GM21619 (cell line): ENCODE data around the gene PARL.
A peak's percentile ranks its signal among the peaks of the same experiment; 100 is the strongest.

Experiments used
- ATAC-seq: cut with Tn5 transposase; IDR thresholded peaks from one replicate; pipeline ENCODE4 v1.9.1; 2021; ENCODE audit not compliant: unreplicated experiment

The PARL gene, protein sequence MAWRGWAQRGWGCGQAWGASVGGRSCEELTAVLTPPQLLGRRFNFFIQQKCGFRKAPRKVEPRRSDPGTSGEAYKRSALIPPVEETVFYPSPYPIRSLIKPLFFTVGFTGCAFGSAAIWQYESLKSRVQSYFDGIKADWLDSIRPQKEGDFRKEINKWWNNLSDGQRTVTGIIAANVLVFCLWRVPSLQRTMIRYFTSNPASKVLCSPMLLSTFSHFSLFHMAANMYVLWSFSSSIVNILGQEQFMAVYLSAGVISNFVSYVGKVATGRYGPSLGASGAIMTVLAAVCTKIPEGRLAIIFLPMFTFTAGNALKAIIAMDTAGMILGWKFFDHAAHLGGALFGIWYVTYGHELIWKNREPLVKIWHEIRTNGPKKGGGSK

GRCh38 chr3:183884427-183885296 lies at the start of gene PARL:
Gene PARL, minus strand, starts transcription at chr3:183884880. Its CDS starts 34 bp downstream, at chr3:183884846.
- ATAC-seq, result peak; percentile 99

DNA sequence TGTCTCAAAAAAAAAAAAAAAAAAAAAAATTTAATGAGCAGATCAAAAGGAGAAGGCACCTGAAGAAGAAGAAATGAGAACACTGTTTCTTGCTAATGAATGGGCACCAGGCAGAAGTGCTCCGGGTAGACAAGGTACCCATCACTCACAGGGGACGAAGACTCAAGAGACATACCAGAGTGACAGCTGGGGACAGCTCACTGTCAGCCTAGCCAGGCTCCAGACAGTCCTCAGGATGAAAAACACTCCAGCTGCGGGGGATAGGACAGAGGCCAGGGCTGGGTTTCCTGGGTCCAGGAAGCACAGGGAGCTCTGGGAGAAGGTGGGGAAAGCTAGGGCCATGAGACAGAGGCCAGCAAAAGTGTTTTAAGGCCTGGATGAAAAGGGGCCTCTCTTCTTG lies 48.5 kb upstream of the PARL start:
- ATAC-seq, result no peak

DNA sequence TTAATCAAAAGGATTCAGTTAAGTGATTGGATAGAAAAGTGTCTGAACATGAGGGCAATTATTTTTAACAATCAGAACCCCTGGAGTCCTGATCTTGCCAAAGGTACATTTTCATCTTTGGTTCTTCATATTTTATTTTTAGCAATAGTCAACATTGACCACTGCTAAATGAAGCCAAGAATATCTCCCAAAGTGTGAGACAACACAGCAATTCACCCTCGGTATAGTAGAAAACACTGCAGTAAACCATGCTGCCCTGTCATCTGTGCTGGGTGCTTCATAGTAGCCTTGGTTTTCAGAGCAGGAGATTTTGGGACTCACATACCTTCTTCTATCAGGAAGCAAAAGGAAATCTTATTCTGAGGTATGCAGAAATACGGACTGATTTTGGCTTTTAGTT lies 47.2 kb upstream of the PARL start:
- ATAC-seq, result no peak

DNA sequence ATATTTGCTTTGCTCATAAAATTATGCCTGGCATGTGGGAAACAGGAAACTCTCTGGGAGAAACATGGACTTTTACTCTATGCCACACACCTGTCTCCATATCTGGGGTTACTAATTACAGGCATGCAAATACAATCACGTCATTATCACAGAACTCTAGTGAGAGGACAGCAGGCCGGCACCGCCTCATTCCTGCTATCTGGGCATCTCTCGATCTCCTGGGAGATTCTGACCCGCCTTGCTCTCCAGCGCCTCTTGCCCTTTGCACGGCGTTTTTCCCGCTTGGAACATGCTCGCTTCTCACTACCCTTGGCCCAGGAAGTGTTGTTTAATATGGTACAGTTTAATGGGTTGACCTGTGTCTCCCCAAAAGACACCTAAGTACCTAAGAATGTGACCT lies 45.4 kb upstream of the PARL start:
- ATAC-seq, result no peak

GRCh38 chr3:183927059-183927458 lies 42.4 kb upstream of the PARL start:
- no peak for ATAC-seq

- no peak for ATAC-seq
These were observed 40.3 kb upstream of the PARL start for GRCh38 chr3:183924956-183925355.

DNA sequence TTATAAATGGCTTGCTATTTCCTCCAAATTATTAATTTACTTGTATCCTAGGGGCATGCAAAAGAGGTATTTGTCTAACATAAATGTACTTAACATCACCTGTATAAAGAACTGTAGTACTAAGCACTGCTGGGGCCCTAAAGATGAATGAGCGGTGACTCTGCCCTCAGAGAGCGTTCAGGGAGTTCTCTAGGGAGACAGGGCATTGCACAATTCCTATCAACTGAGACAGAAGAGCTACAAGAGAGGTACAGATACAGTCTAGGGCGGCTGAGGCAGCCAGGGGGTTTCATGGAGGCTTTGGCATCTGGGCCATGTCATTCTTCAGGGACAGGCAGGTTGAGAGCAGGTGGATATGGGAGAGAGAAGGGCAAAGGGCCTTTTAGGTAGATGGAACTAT lies 39.9 kb upstream of the PARL start:
- no peak for ATAC-seq

DNA sequence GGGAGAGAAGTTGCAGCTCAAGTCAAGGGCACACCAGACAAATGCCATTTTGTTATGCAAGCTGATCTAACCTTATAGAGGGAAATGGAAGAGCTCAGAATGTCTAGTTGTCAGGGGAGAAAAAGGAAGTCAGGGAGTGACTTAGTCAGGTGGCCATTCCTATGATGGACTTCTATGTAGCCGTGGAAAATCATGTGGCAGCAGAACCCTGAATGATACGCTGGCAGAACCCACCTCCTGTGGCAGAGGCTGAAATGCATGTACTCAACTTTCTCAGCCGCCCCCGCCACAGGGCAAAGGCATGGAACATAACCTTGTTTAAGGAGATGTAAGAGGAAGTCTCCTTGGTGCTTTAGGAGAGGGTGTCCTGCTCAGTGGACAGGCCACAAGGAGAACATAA lies 37.7 kb upstream of the PARL start:
- ATAC-seq, result no peak

- ATAC-seq, result no peak
These were observed 36.4 kb upstream of the PARL start for GRCh38 chr3:183921096-183921495.

DNA sequence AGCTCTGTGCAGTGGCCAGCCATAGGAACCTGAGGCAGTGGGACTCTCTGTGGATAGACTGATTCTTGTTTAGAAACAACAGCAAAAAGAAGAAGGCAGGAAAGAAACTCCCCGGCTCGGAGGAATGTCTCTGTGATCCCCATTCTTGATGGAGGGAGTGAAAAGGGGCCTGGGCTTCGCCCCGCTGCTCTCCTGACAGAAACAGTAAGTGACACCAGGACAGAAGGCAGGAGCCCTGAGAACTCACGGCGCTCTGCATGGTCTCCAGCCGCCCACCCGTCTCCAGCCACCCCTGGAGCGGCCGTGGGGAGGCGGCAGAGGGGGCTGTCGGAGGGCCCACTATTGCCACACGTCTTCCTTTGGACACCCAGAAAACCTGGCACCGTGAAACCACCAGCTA lies 35.7 kb upstream of the PARL start:
- no peak for ATAC-seq

GRCh38 chr3:183918178-183918577 lies 33.5 kb upstream of the PARL start:
- no peak for ATAC-seq

- ATAC-seq, result no peak
These were observed 33.1 kb upstream of the PARL start for GRCh38 chr3:183917776-183918175.

GRCh38 chr3:183914856-183915255 lies 30.2 kb upstream of the PARL start:
- no peak for ATAC-seq

GRCh38 chr3:183913580-183913920 lies 28.9 kb upstream of the PARL start:
- ATAC-seq, result no peak

GRCh38 chr3:183912895-183913579 lies 28.4 kb upstream of the PARL start:
- ATAC-seq, result no peak

DNA sequence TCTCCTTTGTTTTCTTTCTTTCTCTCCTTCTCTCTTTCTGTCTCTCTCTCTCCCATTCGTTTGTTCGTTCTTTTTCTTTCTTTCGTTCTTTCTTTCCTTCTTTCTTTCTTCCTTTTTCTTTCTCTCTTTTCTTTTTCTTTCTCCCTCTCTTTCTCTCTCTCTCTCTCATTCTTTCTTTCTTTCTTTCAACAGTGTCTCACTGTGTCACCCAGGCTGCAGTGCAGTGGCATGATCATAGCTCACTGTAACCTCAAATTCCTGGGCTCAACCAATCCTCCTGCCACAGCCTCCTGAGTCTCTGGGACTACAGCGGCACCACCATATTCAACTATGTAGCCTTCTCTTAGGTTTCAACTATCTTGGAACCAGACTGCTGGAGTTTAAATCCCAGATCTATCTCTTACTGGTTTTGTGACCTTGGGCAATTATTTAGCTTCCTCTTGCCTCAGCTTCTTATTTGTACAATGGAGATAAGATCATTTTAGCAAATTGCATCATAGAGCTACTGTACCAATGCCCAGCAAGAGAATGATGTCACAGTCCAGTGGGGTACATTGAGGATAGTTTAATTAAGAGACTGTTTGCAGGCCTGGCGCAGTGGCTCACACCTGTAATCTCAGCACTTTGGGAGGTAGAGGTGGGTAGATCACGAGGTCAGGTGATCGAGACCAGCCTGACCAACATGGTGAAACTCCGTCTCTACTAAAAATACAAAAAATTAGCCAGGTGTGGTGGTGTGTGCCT lies 27.3 kb upstream of the PARL start:
- ATAC-seq, result no peak

DNA sequence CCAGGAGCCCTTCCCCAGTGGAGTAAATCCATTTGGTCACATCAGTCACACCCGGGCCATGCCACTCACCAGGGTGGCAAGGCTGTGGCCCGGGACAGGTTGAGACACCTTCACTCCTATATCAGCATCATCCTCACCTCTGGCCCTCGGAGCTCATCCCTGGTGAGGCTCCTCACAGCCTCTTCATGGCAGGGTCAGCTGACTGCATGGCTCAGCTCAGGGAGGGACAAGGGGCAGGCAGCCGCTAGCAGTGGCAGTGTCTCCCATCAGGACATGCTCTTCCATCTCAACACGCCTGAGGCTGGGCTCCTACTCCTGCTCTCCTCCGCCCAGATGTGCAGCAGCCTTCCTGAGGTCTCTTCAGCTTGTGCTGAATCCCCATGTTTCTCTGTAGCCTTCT lies 26.4 kb upstream of the PARL start:
- ATAC-seq, result no peak

- no peak for ATAC-seq
These were observed 24.4 kb upstream of the PARL start for GRCh38 chr3:183909030-183909600.

GRCh38 chr3:183907911-183908331 lies 23.2 kb upstream of the PARL start:
- ATAC-seq, result no peak

GRCh38 chr3:183907176-183907575 lies 22.5 kb upstream of the PARL start:
- ATAC-seq, result no peak
